Cardiac fibroblast (primary cell): Measurements from ENCODE around the gene UBXN1.

Experiments used
- DNase-seq, 2 donors: peaks; one replicate each; pipeline versions ENCODE4 v3.0.0 to v3.0.0-alpha.2; 2010; ENCODE audit warnings: low read depth in 2 of 2
- H3K4me3 ChIP-seq, 2 donors: replicated peaks in 1 of 2; 1 replicate in 1 of 2; 2 replicates in 1 of 2; pipeline ENCODE4 v1.5.1; 2011; ENCODE audit warnings: low read depth in 2 of 2, low read length in 2 of 2, mild to moderate bottlenecking in 2 of 2, moderate library complexity in 1 of 2
- CTCF ChIP-seq: IDR thresholded peaks from one replicate; pipeline ENCODE4 v1.5.1; 2011; ENCODE audit warnings: low read depth, mild to moderate bottlenecking, low read length, inconsistent platforms

The UBXN1 gene

GRCh38 chr11:62678770-62679696 is at the start of gene UBXN1:
TSS of gene UBXN1 (minus strand) at chr11:62679073. CDS start at chr11:62678923, 150 bp downstream.
- H3K4me3 ChIP-seq: peak within 1 kb of the TSS; percentile 75 to 98
- TF ChIP-seq CTCF: no peak
- peak; percentile 95 to 97 for DNase-seq

GRCh38 chr11:62728171-62728988 is 49.5 kb upstream of the UBXN1 start, which contains the start of gene TTC9C:
TSS of gene TTC9C (plus strand) at chr11:62728486. CDS start at chr11:62728849, 363 bp downstream.
- H3K4me3 ChIP-seq: peak within 1 kb of the TSS; percentile 89 to 93
- no peak for TF ChIP-seq CTCF
- peak; percentile 88 to 90 for DNase-seq

- peak overlapping the region; percentile 89 to 93 for H3K4me3 ChIP-seq
- DNase-seq: peak; percentile 98 to 99
- no peak for TF ChIP-seq CTCF
These were observed 48.9 kb upstream of the UBXN1 start for GRCh38 chr11:62727872-62728170.

GRCh38 chr11:62727165-62727871 is 48.4 kb upstream of the UBXN1 start, which contains the start of gene HNRNPUL2:
TSS of gene HNRNPUL2 (minus strand) at chr11:62727457. CDS start at chr11:62727156, 301 bp downstream.
- H3K4me3 ChIP-seq: peak within 1 kb of the TSS; percentile 89 to 93
- DNase-seq: peak; percentile 99 to 100
- no peak for TF ChIP-seq CTCF

GRCh38 chr11:62726915-62727164 is 48.0 kb upstream of the UBXN1 start:
- no peak for DNase-seq
- no peak for TF ChIP-seq CTCF
- H3K4me3 ChIP-seq: peak overlapping the region; percentile 89 to 93

GRCh38 chr11:62726156-62726914 is 47.5 kb upstream of the UBXN1 start:
- H3K4me3 ChIP-seq: peak overlapping the region; percentile 89 to 93
- no peak for DNase-seq
- no peak for TF ChIP-seq CTCF
